ENCODE results near the gene ODAM.

GRCh38 chr4:70239131-70239883, 43.8 kb downstream of the ODAM start:
- no peak for TF ChIP-seq EZH2 (IDR thresholded peaks at IDR 0.05; ENCODE audit: insufficient read depth, poor library complexity, severe bottlenecking)
- no peak for TF ChIP-seq EZH2phosphoT487 (IDR thresholded peaks at IDR 0.05; ENCODE audit: insufficient read depth, low read depth)

Measured in GM23248 (cell line).